ENCODE measurements around the gene TMPRSS12. TPM values are rescaled to one million over a fixed set of nuclear protein-coding genes. Genes with fewer than 3 reads are reported as not detected.
"Not testable (repeated sequence)": the region's sequence is repeated elsewhere in the genome, so short reads cannot be mapped to it uniquely, and the experiment has no call there.

TMPRSS12 gene, protein sequence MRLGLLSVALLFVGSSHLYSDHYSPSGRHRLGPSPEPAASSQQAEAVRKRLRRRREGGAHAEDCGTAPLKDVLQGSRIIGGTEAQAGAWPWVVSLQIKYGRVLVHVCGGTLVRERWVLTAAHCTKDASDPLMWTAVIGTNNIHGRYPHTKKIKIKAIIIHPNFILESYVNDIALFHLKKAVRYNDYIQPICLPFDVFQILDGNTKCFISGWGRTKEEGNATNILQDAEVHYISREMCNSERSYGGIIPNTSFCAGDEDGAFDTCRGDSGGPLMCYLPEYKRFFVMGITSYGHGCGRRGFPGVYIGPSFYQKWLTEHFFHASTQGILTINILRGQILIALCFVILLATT
- not detected in 2 replicates for total RNA-seq (ENCODE audit: low replicate concordance)

DNA sequence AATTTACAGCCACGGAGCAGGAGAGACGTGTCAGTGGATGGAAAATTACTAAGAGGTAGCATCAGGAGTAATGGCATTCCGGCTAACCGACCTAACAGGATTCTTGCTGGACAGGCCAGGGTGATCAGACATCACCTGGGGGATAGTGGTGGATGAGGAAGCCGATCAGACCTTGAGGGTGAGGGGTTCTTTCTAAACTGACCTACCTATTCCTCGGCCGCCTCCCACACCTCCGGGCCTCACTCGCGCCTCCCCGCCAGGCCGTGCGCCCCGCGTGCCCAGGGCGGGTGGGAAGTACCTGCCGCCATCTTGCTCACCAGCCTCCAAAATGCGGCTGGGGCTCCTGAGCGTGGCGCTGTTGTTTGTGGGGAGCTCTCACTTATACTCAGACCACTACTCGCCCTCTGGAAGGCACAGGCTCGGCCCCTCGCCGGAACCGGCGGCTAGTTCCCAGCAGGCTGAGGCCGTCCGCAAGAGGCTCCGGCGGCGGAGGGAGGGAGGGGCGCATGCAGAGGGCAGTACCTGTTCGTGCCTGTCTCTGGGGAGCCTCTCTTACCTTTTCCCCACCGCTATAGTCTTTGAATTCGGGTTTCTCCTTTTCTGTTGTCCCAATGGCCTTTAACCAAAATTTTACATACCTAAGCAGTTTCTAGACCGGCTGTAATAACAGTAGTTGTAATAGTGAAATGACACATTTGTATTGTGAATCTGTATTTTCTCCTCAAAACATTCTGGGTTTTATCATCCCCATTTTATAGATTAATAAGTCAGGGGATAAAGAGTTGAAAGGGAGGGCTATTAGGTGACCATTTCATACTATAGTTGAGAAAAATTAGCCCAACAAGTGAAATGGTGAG, at the start of gene TMPRSS12:
TMPRSS12 (plus strand) TSS at position 290 of the 857 bp plus-strand sequence; CDS start at position 329, 39 bp downstream.
- no peak for DNase-seq (ENCODE audit: low read depth)
- TF ChIP-seq CTCF (IDR thresholded peaks at IDR 0.05; ENCODE audit: insufficient read depth, low read length), result no peak
- H3K4me3 ChIP-seq (ENCODE audit: low read depth, low read length), result no peak within 1 kb of the TSS

GRCh38 chr12:50799908-50800307, 42.8 kb upstream of the TMPRSS12 start:
- TF ChIP-seq CTCF (IDR thresholded peaks at IDR 0.05; ENCODE audit: insufficient read depth, low read length), result no peak
- H3K4me3 ChIP-seq (ENCODE audit: low read depth, low read length), result no peak overlapping the region
- DNase-seq (ENCODE audit: low read depth), result peak; percentile 11

DNA sequence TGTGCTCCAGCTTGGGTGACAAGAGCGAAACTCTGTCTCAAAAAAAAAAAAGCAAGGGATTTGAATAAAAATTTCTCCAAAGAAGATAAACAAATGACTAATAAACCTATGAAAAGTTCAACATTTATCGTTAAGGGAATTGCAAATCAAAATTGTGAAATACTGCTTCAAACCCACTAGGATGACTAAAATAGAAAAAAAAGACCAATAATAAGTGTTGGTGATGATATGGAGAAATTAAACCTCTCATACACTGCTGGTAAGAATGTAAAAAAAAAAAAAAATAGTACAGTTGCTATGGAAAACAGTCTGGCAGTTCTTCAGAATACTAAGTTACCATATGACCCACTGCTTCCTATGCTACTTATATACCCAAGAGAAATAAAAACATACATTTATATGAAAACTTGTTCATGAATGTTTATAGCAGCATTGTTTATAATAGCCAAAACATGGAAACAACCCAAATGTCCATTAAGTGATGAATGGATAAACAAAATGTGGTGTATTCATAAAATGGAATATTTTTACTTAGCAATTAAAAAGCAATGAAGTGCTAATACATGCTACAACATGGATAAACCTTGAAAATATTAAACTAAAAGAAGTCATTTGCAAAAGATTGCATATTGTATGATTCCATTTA, 39.4 kb upstream of the TMPRSS12 start:
- no peak for TF ChIP-seq CTCF (IDR thresholded peaks at IDR 0.05; ENCODE audit: insufficient read depth, low read length)
- H3K4me3 ChIP-seq (ENCODE audit: low read depth, low read length), result no peak overlapping the region
- DNase-seq (ENCODE audit: low read depth), result no peak

- TF ChIP-seq CTCF (IDR thresholded peaks at IDR 0.05; ENCODE audit: insufficient read depth, low read length), result no peak
- no peak overlapping the region for H3K4me3 ChIP-seq (ENCODE audit: low read depth, low read length)
- DNase-seq (ENCODE audit: low read depth), result no peak
Observed at GRCh38 chr12:50806176-50806575, 36.5 kb upstream of the TMPRSS12 start.

DNA sequence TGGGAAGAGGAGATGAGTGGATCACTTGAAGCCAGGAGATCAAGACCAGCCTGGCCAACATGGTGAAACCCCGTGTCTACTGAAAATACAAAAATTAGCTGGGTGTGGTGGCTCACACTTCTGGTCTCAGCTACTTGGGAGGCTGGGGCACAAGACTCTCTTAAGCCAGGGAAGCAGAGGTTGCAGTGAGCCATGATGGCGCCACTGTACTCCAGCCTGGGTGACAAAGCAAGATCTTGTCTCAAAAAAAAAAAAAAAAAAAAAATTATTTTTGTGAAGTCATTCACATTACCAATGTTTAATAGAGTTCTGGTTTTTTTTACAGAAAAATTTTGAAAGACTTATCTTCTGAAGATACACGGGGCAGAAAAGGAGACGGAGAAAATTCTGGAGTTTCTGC, 33.6 kb upstream of the TMPRSS12 start:
- DNase-seq (ENCODE audit: low read depth), result not testable (repeated sequence)

DNA sequence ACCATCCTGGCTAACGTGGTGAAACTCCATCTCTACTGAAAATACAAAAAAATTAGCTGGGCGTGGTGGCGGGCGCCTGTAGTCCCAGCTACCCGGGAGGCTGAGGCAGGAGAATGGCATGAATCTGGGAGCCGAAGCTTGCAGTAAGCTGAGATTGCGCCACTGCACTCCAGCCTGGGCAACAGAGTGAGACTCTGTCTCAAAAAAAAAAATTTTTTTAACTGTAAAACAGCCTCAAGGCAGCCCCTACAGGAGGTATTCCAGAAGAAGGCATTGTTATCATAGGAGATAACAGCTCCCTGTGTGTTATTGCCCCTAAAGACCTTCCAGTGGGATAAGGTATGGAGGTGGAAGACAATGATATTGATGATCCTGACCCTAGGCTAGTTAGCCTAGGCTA, 27.8 kb upstream of the TMPRSS12 start:
- DNase-seq (ENCODE audit: low read depth), result not testable (repeated sequence)

More for the DNA sequence above, 33.6 kb upstream of the TMPRSS12 start:
- H3K4me3 ChIP-seq (ENCODE audit: low read depth, low read length), result not testable (repeated sequence)

DNA sequence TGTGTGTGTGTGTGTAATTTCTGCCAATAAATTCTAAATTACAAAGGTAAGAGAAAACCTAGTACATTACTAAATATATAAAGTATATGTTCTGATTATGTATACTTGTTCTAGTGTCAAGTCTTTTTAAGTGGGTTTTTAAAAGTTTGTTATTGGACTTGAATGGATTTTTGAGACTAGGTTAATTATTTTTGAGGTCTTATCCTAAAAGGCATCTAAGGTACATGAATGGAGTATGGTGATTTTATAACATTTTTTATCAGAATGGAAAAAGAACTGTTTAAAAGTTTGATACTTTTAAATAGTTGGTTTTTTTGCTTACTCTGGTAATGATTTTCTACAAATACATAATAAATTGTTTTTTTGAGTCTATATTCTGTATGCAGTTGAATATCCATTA, 22.5 kb upstream of the TMPRSS12 start:
- no peak for DNase-seq (ENCODE audit: low read depth)
- no peak for TF ChIP-seq CTCF (IDR thresholded peaks at IDR 0.05; ENCODE audit: insufficient read depth, low read length)
- no peak overlapping the region for H3K4me3 ChIP-seq (ENCODE audit: low read depth, low read length)

More for the DNA sequence above, 27.8 kb upstream of the TMPRSS12 start:
- H3K4me3 ChIP-seq (ENCODE audit: low read depth, low read length), result not testable (repeated sequence)

All from fibroblast of the aortic adventitia (primary cell).